ENCODE measurements around the gene ACAP3.

DNA sequence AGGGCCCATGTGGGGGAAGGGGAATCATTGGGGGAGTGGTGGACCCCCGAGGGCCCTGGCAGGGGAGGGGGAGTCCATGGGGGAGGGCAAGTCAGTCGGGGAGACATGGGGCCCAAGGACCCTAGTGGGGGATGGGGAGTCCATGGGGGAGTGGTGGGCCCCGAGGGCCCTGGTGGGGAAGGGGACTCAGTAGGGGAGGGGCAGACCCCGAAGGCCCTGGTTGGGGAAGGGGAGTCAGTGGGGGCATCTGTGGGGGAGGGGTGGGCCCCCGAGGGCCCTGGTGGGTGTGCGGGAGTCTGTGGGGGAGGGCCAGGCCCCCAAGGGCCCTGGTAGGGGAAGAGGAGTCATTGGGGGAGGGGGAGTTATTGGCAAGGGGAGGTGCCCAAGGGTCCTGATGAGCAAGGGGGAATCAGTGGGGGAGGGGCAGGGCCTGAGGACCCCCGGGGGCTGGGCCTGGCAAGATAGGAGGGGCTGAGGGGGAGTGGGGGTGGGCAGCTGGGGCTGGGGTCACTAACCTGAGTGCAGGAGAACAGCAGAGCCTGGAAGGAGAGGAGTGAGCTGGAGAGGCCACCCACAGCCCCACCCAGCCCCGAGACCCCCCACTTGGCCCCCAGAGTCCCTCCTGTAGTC lies 48.6 kb upstream of the ACAP3 start:
- TF ChIP-seq POLR2A (IDR thresholded peaks at IDR 0.05): no peak
- TF ChIP-seq, protein P1, sequence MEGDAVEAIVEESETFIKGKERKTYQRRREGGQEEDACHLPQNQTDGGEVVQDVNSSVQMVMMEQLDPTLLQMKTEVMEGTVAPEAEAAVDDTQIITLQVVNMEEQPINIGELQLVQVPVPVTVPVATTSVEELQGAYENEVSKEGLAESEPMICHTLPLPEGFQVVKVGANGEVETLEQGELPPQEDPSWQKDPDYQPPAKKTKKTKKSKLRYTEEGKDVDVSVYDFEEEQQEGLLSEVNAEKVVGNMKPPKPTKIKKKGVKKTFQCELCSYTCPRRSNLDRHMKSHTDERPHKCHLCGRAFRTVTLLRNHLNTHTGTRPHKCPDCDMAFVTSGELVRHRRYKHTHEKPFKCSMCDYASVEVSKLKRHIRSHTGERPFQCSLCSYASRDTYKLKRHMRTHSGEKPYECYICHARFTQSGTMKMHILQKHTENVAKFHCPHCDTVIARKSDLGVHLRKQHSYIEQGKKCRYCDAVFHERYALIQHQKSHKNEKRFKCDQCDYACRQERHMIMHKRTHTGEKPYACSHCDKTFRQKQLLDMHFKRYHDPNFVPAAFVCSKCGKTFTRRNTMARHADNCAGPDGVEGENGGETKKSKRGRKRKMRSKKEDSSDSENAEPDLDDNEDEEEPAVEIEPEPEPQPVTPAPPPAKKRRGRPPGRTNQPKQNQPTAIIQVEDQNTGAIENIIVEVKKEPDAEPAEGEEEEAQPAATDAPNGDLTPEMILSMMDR (IDR thresholded peaks at IDR 0.05 in 8 of 11, conservative IDR thresholded peaks at IDR 0.05 in 3 of 11): no peak
